ENCODE measurements around the gene TSPAN4. TPM values are rescaled to one million over a fixed set of nuclear protein-coding genes. Genes with fewer than 3 reads are reported as not detected.

The TSPAN4 gene
- 42.3 TPM for total RNA-seq

DNA sequence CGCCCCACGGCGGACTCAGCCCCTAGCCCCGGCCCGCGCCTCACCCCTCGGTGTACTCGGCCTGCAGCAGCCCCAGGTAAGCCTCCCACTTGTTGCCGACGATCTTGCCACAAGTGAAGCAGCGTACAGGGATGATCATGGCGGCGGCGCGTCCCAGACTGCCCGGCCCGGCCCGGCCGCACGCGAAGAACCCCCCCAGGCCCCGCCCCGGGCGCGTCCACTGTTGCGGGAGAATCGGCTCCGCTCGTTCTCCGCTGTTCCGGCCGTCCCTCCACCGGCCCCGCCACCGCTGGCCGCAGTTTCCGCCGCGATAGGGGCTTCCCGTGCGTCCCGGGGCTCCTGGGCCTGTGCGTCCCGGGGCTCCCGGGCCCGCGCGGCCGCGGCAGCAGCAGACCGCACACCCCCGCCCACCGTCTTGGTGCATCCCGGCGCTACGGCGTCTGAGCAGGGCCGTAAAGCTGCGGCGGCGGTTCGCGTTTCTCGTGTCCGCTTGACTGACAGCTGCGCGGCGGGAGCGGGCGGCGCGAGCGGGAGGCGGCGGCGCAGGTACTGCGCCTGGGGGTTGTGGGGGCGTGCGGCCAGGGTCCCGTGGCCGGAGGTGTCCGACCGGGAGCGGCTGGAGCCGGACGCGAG, at the start of gene TSPAN4, which contains the start of gene POLR2L:
Gene TSPAN4 (plus strand): TSS at position 483 of the 633 bp plus-strand sequence. CDS start 7,453 bp downstream, outside the sequence.
Gene POLR2L (minus strand): TSS at position 160 of the 633 bp plus-strand sequence. CDS start 21 bp downstream, at position 139.
- H3K4me1 ChIP-seq (ENCODE audit: control insufficient read depth in 3 of 3, insufficient read depth in 3 of 3, low read length in 3 of 3) = peaks cover 27 to 69% (median 50%) of the 10 kb centered on the region in 3 donors
- H3K27me3 ChIP-seq (ENCODE audit: control insufficient read depth in 3 of 3, insufficient read depth in 3 of 3, low read length in 3 of 3) = no peaks in the 10 kb centered on the region
- peak within 1 kb of the TSS; percentile 87 to 93 (median 88) for H3K4me3 ChIP-seq (ENCODE audit: low read length in 3 of 3)
- H3K36me3 ChIP-seq (ENCODE audit: control insufficient read depth in 3 of 3, insufficient read depth in 3 of 3, low read length in 3 of 3) = peaks cover 28 to 33% (median 32%) of the 10 kb centered on the region in 3 donors
- peak within 1 kb of the TSS; percentile 77 to 91 (median 89) for H3K9ac ChIP-seq (ENCODE audit: low read depth in 1 of 3, low read length in 3 of 3)
- H3K27ac ChIP-seq (ENCODE audit: low read depth, low read length) = peak within 1 kb of the TSS; percentile 91
- H3K9me3 ChIP-seq (ENCODE audit: control insufficient read depth in 3 of 3, low read length in 3 of 3) = no peaks in the 10 kb centered on the region

DNA sequence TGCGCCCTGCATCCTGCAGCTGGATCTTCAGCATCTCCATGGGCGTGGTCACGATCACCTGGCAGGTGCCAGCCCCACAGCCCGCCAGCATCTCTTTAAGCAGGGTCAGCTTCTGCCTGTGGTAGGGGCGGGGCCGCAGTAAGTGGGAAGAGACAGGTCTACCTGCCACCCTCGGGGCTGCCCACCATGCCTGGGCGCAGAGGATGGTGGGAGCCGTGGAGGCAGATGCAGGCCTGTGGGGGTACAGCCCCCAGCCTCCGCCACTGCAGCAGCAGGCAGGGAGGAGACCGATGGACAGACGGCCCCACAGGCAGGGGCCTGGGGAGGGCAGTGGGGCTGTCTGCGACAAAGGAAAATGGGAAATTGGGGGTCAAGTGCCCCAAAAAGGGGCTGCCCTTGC, 49.8 kb upstream of the TSPAN4 start:
- Histone ChIP-seq H3K4me3 (ENCODE audit: low read length in 3 of 3) (no peak overlapping the region), H3K27ac (ENCODE audit: low read depth, low read length) (no peak overlapping the region), H3K9ac (ENCODE audit: low read depth in 1 of 3, low read length in 3 of 3) (no peak overlapping the region), H3K27me3 (ENCODE audit: control insufficient read depth in 3 of 3, insufficient read depth in 3 of 3, low read length in 3 of 3) (peaks cover 26 to 56% (median 51%) of the 10 kb centered on the region in 3 donors), H3K4me1 (ENCODE audit: control insufficient read depth in 3 of 3, insufficient read depth in 3 of 3, low read length in 3 of 3) (peaks cover 22 to 42% (median 30%) of the 10 kb centered on the region in 3 donors), H3K36me3 (ENCODE audit: control insufficient read depth in 3 of 3, insufficient read depth in 3 of 3, low read length in 3 of 3) (no peaks in the 10 kb centered on the region), H3K9me3 (ENCODE audit: control insufficient read depth in 3 of 3, low read length in 3 of 3) (no peaks in the 10 kb centered on the region)

DNA sequence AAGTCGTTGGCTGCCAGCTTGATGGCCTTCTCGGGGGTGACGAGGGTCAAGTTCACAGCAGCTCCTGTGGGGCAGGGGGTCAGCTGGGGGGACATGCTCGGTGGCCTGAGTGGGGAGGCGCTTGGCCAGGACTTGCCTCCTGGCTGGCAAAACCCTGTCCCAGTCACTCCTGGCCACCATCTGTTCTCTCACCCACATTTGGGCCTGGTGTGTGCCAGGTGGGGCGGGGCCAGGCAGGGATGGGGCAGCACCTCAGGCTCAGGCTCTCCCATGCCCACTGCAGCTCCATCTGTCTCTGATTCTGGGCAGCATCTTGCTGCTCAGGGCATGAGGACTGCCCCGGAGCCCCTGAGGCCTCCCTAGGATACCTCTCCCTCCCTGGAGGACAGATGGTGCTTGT, 49.1 kb upstream of the TSPAN4 start:
- no peak overlapping the region for H3K9ac ChIP-seq (ENCODE audit: low read depth in 1 of 3, low read length in 3 of 3)
- no peak overlapping the region for H3K4me3 ChIP-seq (ENCODE audit: low read length in 3 of 3)
- peaks cover 22 to 46% (median 33%) of the 10 kb centered on the region in 3 donors for H3K4me1 ChIP-seq (ENCODE audit: control insufficient read depth in 3 of 3, insufficient read depth in 3 of 3, low read length in 3 of 3)
- no peaks in the 10 kb centered on the region for H3K9me3 ChIP-seq (ENCODE audit: control insufficient read depth in 3 of 3, low read length in 3 of 3)
- no peaks in the 10 kb centered on the region for H3K36me3 ChIP-seq (ENCODE audit: control insufficient read depth in 3 of 3, insufficient read depth in 3 of 3, low read length in 3 of 3)
- H3K27ac ChIP-seq (ENCODE audit: low read depth, low read length) = no peak overlapping the region
- peaks cover 20 to 52% (median 45%) of the 10 kb centered on the region in 3 donors for H3K27me3 ChIP-seq (ENCODE audit: control insufficient read depth in 3 of 3, insufficient read depth in 3 of 3, low read length in 3 of 3)

- H3K4me3 ChIP-seq (ENCODE audit: low read length in 3 of 3) = no peak overlapping the region
- H3K27me3 ChIP-seq (ENCODE audit: control insufficient read depth in 3 of 3, insufficient read depth in 3 of 3, low read length in 3 of 3) = peaks cover 14 to 46% (median 40%) of the 10 kb centered on the region in 3 donors
- H3K27ac ChIP-seq (ENCODE audit: low read depth, low read length) = no peak overlapping the region
- H3K36me3 ChIP-seq (ENCODE audit: control insufficient read depth in 3 of 3, insufficient read depth in 3 of 3, low read length in 3 of 3) = peaks cover 0 to 2% (median 0%) of the 10 kb centered on the region in 3 donors
- no peak overlapping the region for H3K9ac ChIP-seq (ENCODE audit: low read depth in 1 of 3, low read length in 3 of 3)
- peaks cover 22 to 46% (median 33%) of the 10 kb centered on the region in 3 donors for H3K4me1 ChIP-seq (ENCODE audit: control insufficient read depth in 3 of 3, insufficient read depth in 3 of 3, low read length in 3 of 3)
- H3K9me3 ChIP-seq (ENCODE audit: control insufficient read depth in 3 of 3, low read length in 3 of 3) = no peaks in the 10 kb centered on the region
Observed at GRCh38 chr11:794013-794765, 48.5 kb upstream of the TSPAN4 start.

GRCh38 chr11:794766-795633, 47.7 kb upstream of the TSPAN4 start:
- Histone ChIP-seq H3K4me3 (ENCODE audit: low read length in 3 of 3) (no peak overlapping the region), H3K9me3 (ENCODE audit: control insufficient read depth in 3 of 3, low read length in 3 of 3) (no peaks in the 10 kb centered on the region), H3K36me3 (ENCODE audit: control insufficient read depth in 3 of 3, insufficient read depth in 3 of 3, low read length in 3 of 3) (peaks cover 0 to 9% (median 0%) of the 10 kb centered on the region in 3 donors), H3K9ac (ENCODE audit: low read depth in 1 of 3, low read length in 3 of 3) (peak overlapping the region in 1 of 3 donors; percentile 33), H3K27ac (ENCODE audit: low read depth, low read length) (no peak overlapping the region), H3K27me3 (ENCODE audit: control insufficient read depth in 3 of 3, insufficient read depth in 3 of 3, low read length in 3 of 3) (peaks cover 8 to 40% (median 35%) of the 10 kb centered on the region in 3 donors), H3K4me1 (ENCODE audit: control insufficient read depth in 3 of 3, insufficient read depth in 3 of 3, low read length in 3 of 3) (peaks cover 22 to 43% (median 33%) of the 10 kb centered on the region in 3 donors)

DNA sequence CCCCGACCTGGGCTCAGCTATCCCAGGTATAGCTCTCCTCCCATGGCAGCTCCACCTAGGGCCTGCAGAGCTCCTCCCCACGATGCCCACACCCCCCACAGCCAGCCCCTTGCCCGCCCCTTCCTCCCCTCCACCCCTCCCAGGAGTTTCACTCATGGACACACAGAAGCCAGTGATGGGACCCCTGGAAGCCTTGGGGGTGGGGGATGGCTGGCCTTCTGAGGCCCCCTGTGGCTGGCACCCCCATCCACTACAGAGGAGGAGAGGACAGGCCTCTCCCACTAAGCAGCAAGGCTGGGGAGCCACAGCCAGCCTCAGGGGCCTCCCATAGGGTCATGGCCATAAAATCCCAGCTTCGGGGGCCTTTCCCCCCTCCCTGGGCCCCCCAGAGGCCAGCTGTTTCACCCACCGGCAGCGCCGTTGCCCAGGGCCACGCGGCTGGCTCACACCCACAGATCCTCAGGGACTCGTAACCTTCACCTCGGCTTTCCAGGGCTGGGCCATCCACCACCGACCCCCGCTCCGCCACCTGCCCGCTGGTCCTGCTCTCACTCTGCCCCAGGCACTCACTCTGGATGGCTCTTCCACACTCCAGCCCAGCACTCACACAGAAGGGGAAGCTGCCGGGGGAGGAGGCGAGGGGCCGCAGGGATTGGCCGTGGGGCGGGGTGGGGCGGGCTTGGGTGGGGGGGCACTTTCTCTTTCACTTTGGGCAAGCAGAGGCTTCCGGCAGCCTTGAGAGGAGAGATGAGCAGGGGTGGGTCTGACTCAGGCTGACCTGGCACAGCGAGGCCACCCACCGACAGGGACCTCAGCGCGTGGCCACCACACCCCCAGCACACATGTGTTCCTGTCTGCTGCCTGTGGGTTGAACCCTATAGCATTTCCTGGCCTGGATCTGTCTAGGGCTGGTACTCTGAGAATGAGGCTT, 46.8 kb upstream of the TSPAN4 start:
- Histone ChIP-seq H3K36me3 (ENCODE audit: control insufficient read depth in 3 of 3, insufficient read depth in 3 of 3, low read length in 3 of 3) (peaks cover 1 to 18% (median 2%) of the 10 kb centered on the region in 3 donors), H3K9me3 (ENCODE audit: control insufficient read depth in 3 of 3, low read length in 3 of 3) (no peaks in the 10 kb centered on the region), H3K4me3 (ENCODE audit: low read length in 3 of 3) (peak overlapping the region; percentile 59 to 79 (median 72)), H3K27me3 (ENCODE audit: control insufficient read depth in 3 of 3, insufficient read depth in 3 of 3, low read length in 3 of 3) (peaks cover 3 to 35% (median 32%) of the 10 kb centered on the region in 3 donors), H3K27ac (ENCODE audit: low read depth, low read length) (peak overlapping the region; percentile 54), H3K4me1 (ENCODE audit: control insufficient read depth in 3 of 3, insufficient read depth in 3 of 3, low read length in 3 of 3) (peaks cover 22 to 43% (median 33%) of the 10 kb centered on the region in 3 donors), H3K9ac (ENCODE audit: low read depth in 1 of 3, low read length in 3 of 3) (peak overlapping the region; percentile 69 to 76 (median 76))

- Histone ChIP-seq H3K36me3 (ENCODE audit: control insufficient read depth in 3 of 3, insufficient read depth in 3 of 3, low read length in 3 of 3) (peaks cover 2 to 24% (median 8%) of the 10 kb centered on the region in 3 donors), H3K4me1 (ENCODE audit: control insufficient read depth in 3 of 3, insufficient read depth in 3 of 3, low read length in 3 of 3) (peaks cover 22 to 43% (median 33%) of the 10 kb centered on the region in 3 donors)
Observed at GRCh38 chr11:796565-797295, 45.9 kb upstream of the TSPAN4 start.

GRCh38 chr11:797296-798092, 45.2 kb upstream of the TSPAN4 start:
- Histone ChIP-seq H3K4me3 (ENCODE audit: low read length in 3 of 3) (peak overlapping the region; percentile 52 to 77 (median 59)), H3K9ac (ENCODE audit: low read depth in 1 of 3, low read length in 3 of 3) (peak overlapping the region in 2 of 3 donors; percentile 69), H3K9me3 (ENCODE audit: control insufficient read depth in 3 of 3, low read length in 3 of 3) (no peaks in the 10 kb centered on the region), H3K36me3 (ENCODE audit: control insufficient read depth in 3 of 3, insufficient read depth in 3 of 3, low read length in 3 of 3) (peaks cover 6 to 31% (median 13%) of the 10 kb centered on the region in 3 donors), H3K27ac (ENCODE audit: low read depth, low read length) (peak overlapping the region; percentile 54), H3K4me1 (ENCODE audit: control insufficient read depth in 3 of 3, insufficient read depth in 3 of 3, low read length in 3 of 3) (peaks cover 22 to 43% (median 33%) of the 10 kb centered on the region in 3 donors), H3K27me3 (ENCODE audit: control insufficient read depth in 3 of 3, insufficient read depth in 3 of 3, low read length in 3 of 3) (peaks cover 3 to 29% (median 22%) of the 10 kb centered on the region in 3 donors)

More at GRCh38 chr11:796565-797295, 45.9 kb upstream of the TSPAN4 start:
- Histone ChIP-seq H3K27me3 (ENCODE audit: control insufficient read depth in 3 of 3, insufficient read depth in 3 of 3, low read length in 3 of 3) (peaks cover 3 to 29% (median 24%) of the 10 kb centered on the region in 3 donors), H3K4me3 (ENCODE audit: low read length in 3 of 3) (peak overlapping the region; percentile 59 to 79 (median 77)), H3K9me3 (ENCODE audit: control insufficient read depth in 3 of 3, low read length in 3 of 3) (no peaks in the 10 kb centered on the region), H3K27ac (ENCODE audit: low read depth, low read length) (peak overlapping the region; percentile 54), H3K9ac (ENCODE audit: low read depth in 1 of 3, low read length in 3 of 3) (peak overlapping the region; percentile 69 to 76 (median 70))

All from skeletal muscle tissue (tissue), 4 donors.